Measurements from ENCODE around the gene MAN1C1.

GRCh38 chr1:25732821-25733220 is 116.2 kb downstream of the MAN1C1 start:
- TF ChIP-seq CTCF (IDR thresholded peaks at IDR 0.05), result no peak
- TF ChIP-seq EZH2phosphoT487 (IDR thresholded peaks at IDR 0.05), result no peak

All from neural progenitor cell (in vitro differentiated cells).